Measurements from ENCODE around the gene RAD50.
"Not testable (repeated sequence)": the region's sequence is repeated elsewhere in the genome, so short reads cannot be mapped to it uniquely, and the experiment has no call there.

RAD50 gene

DNA sequence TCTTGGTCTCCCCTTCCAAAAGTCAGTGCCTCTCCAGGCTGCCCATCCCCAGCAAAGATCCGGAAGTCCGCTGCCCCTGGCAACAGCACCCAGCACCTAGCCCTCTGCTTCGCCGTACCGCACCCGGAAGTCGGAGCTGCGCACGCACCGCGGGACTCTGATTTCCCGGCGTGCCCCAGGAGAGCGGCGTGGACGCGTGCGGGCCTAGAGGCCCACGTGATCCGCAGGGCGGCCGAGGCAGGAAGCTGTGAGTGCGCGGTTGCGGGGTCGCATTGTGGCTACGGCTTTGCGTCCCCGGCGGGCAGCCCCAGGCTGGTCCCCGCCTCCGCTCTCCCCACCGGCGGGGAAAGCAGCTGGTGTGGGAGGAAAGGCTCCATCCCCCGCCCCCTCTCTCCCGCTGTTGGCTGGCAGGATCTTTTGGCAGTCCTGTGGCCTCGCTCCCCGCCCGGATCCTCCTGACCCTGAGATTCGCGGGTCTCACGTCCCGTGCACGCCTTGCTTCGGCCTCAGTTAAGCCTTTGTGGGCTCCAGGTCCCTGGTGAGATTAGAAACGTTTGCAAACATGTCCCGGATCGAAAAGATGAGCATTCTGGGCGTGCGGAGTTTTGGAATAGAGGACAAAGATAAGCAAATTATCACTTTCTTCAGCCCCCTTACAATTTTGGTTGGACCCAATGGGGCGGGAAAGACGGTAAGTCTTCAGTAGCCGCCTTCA lies at the start of gene RAD50:
Gene RAD50 (plus strand): TSS at position 215 of the 715 bp plus-strand sequence. CDS start 348 bp downstream, at position 563.
- DNase-seq, result peak; percentile 81 to 88 (median 88)

DNA sequence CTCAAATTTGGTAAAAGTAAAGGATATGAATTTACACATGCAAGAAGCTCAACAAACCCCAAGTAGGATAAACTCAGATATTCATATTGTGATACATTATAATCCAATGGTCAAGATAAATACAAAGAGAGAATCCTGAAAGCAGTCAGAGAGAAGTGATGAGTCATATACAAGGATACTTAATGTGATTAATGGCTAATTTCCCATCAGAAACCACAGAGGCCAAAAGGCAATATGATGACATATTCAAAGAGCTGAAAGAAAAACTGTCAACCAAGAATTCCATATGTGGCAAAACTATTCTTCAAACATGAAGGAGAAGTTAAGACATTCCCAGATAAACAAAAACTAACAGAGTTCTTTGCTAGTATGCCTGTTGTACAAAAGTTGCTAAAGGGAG lies 46.7 kb upstream of the RAD50 start:
- DNase-seq, result no peak

DNA sequence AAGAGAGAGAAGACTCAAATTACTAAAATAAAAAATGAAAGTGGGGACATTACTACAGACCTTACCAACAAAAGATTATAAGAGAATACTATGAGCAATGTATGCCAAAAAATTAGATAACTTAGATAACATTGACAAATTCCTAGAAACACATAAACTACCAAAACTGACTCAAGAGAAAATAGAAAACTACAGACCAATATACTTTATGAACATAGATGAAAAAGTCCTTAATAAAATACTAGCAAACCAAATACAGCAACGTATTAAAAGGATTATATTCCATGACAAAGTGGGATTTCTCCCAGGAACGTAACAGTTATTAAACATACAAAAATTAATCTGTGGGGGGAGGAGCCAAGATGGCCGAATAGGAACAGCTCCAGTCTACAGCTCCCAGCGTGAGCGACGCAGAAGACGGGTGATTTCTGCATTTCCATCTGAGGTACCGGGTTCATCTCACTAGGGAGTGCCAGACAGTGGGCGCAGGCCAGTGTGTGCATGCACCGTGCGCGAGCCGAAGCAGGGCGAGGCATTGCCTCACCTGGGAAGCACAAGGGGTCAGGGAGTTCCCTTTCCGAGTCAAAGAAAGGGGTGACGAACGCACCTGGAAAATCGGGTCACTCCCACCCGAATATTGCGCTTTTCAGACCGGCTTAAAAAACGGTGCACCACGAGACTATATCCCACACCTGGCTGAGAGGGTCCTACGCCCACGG lies 43.0 kb upstream of the RAD50 start:
- not testable (repeated sequence) for DNase-seq

DNA sequence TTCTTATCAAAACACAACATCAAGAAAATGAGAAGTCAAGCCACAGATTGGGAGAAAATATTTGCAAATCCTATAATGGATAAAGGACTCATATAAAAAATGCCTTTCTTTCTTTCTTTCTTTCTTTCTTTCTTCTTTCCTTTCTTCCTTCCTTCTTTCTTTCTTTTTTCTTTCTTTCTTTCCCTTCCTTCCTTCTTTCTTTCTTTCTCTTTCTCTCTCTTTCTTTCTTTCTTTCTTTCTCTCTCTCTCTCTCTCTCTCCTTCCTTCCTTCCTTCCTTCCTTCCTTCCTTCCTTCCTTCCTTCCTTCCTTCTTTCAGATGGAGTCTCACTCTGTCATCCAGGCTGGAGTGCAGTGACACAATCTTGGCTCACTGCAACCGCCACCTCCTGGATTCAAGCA lies 34.7 kb upstream of the RAD50 start:
- DNase-seq, result not testable (repeated sequence)

DNA sequence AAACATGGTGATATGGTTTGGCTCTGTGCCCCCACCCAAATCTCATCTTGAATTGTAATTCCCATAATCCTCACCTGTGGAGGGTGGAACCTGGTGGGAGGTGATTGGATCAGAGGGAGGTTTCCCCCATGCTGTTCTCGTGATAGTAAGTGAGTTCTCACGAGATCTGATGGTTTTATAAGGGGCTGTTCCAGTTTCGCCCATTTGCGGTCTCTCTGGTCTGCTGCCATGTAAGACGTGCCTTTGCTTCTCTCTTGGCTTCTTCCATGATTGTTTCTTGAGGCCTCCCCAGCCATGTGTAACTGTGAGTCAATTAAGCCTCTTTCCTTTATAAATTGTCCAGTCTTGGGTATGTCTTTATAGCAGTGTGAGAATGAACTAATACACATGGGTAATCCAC lies 31.9 kb upstream of the RAD50 start:
- not testable (repeated sequence) for DNase-seq

DNA sequence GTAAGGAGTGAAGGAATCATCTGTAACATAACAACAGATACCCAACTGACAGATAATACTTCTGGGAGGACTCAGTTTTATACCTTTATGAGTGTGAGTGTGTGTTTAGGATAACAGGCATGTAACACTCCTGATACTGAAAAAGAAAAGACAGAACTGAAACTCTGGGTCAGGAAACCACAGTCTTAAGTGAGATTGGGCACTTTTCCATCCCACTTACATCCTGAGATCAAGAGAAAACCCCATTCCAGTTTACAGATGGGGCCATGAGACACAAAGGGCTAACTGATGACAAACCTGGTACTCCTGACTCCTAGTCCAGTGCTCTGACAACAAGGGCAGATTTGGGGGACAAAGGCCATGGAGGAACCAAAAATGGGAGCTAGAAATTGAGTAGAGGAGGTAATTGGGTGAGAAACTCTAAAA lies 31.5 kb upstream of the RAD50 start:
- no peak for DNase-seq

DNA sequence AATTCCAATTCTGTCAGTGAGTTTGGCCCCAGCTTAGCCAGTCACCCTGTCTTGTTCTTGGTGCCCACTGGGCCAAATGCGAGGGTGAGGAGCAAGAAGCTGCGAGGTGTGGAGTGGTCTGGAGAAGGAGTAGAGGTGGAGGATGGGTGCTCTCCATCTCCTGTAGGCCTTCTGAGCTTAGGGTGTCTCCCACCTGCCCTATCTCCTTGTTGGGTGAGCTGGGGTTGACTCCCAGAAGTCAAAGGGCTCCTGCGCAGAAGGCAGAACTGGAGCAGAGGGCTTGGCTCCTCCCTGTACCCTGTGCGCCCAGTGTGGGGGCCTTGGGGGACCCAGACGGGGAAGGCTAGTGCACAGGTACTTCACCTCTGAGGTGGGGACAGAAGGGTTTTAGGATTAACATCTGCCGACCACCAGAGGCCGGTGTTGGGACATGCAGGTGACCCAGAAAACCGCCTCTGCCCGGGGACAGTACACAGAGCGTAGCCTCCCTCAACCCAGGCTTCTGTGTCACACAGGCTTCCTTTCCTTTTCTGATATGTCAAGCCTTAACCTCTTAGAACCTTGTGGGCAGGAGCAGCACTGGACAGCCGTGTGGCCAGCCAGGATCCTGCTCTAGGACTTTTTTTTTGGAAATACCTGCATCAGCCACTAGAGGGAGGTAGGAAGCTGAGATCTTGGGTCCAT lies 30.3 kb upstream of the RAD50 start:
- no peak for DNase-seq

DNA sequence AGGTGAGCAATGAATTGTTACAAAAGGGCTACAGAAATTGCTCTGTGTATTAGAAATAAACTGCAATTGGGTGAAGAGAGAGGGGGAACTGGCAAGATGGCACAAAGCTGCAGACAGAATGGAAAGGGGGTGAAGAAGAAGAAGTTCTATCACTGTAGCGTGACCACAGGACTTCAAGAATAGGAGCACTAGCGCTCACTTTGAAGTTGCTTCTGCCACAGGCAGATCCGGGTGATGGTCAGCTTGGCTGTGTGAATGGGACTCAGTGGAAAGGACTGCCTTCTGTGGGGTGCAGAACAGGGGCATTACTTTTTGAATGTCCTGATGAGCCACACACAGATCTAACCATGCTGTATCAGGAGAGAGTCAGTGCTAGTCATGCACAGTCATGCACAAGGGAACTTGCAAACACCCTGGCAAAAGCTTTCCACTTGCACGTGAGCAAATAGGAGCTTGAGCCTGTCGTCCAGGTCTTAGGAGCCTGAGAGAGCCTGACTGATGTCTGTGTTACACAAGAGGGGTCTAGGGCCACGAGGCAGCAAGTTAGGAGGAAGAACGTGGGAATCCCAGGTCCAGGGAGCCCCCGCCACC lies 29.7 kb upstream of the RAD50 start:
- no peak for DNase-seq

DNA sequence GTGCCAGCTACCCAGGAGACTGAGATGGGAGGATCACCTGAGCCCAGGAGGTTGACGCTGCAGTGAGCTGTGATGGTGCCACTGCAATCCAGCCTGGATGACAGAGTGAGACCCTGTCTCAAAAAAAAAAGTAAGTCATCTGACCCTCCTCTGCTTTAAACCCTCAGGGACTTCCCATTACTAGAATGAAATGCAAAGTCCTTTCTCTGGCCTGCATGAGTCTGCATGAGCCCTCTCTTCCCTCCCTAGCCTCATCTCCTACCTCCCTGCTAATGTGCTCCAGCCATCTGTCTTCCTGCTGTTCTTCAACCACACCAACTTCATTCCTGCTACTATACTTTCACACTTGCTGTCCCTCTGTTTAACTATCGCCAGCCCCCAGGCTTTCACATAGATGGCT lies 28.8 kb upstream of the RAD50 start:
- no peak for DNase-seq

DNA sequence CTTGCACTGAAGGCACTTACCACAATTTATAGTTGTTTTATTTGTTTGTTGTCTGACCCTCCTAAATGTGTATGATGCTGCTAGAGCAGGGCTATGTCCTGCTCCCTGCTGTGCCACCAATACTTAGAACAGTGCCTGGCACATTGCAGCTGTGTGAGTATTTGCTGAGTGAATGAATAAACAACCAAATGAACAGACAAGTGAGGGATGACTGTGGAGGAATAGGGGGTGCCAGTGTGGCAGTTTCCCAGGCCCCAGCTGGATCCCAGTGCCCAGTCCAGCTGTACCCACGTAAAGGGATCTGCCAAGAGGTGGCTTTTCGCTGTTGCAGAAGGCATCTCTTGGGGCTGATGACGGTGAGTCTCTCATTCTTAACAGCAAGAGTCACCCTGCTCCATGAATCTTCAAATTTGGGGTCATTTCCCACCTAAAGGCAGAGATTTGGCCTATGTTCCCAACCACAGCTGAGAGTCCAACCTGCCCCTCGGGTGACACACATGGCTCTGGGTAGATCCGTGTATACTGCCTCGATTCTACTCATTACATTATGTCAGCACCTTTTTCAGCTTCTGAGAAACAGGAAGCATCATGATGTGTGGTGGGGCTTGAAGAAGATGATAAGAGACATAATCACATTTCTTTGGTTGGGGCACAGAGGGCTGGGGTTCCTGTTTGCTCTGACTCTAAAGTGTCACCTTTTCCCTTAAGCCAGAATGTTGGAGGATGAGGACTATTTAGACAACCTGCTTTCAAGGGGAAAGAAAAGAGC lies 27.7 kb upstream of the RAD50 start:
- no peak for DNase-seq

DNA sequence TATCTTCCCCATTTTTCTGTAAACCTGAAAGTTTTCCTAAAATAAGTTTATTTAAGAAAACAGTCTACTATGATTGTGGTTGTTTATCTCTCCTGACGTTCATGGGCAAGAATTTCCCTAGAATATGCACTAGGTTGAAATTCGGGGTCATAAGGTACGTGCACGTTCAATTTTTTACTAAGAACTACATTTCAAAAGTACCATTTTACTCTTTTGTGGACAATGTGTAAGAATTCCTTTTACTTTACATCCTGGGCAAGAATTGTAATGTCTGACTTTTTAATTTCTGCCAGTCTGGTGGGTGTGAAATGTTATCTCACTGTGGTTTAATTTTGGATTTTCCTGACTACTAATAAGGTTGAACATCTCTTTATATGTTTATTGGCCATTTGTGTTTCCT lies 25.8 kb upstream of the RAD50 start:
- DNase-seq, result no peak

DNA sequence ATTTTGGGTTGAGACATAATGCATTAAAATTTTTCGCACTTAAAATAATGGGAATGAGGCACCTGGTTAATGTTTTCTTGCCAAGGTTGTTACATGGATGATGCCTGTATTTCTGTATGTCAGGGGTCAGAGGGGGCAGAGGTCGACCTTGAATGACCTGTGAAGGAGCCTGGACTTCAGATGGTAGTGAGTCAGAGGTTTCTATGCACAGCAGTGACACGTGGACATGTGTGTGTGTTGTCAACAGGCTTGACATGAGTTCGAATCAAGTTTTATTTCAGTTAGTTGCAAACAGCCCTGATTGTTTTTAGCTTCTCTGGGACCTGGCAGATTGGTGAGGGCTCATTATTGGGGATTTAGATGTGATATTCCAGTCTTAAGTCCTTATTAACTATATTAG lies 17.1 kb upstream of the RAD50 start:
- no peak for DNase-seq

DNA sequence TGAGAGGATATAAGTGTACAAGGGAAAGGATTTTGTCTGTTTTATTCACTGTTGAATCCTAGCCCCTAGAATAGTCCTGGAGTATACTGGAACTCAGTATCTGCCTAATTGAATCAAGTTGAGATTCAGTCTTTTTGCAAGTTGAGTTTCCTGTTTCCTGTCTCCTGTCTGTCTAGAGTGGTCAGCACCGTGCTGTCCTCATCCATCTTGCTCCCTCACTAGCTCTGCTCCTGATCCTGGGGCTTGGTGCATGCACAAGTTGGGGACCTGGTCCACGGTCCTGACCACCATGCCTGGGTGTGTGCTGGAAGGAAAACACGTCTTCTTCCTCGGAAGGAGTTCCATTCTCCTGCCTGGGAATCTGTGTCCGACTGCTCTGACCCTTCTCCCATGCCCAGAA lies 16.6 kb upstream of the RAD50 start:
- no peak for DNase-seq

DNA sequence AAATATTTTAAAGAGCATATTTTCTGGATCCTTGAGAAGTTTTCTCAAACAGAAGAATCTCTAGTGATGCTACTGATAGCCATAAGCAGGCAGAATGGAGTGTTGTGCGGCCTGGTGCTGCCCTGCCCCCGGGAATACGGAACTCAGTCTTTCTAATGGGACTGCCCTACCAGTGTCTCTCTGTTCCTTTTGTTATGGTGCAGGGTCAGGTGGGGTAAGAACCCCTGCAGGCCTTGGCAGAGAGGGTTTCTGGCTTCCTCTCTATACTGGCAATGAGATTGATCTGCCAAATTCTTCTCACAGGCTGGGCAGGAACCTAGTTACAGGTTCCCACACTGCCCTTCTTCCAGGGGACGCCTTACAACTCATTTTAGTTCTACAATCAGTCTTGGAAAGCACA lies 16.0 kb upstream of the RAD50 start:
- DNase-seq, result no peak

DNA sequence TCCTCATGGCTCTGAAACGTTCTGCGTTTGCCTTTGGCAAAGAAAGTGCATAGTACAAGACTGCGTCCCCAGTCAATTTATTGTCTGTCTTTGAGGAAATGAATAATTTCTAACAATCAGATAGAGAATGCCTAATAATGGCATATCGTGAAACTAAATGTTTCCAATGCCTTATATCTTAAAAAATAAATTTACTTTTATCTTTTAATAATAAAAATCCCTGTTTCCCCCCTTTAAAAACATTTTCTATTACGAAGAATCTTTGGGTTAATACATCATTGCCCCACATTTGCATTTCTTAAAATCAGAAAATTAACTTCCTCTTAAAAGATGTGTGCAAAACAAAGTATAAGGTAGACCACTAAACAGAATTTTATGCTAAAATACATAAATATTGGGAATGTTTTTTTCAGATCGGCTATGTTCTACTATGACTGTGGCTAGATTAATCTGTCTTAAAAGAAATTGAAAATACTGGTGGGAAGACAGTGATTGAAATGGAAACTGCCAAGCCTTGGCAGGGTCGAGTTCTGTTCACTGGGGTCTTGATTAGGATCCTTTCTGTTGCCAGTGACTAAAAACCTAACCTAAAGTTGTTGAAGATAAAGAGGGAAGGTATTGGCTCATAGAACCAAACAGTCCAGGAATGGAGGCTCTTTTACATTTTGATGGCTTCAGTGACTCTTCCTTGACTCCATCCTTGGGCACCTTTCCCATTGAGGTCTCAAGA lies 13.1 kb upstream of the RAD50 start, which contains the start of gene IL5:
Gene IL5 (minus strand): TSS at position 51 of the 730 bp plus-strand sequence. CDS start 44 bp downstream, at position 7.
- no peak for DNase-seq

DNA sequence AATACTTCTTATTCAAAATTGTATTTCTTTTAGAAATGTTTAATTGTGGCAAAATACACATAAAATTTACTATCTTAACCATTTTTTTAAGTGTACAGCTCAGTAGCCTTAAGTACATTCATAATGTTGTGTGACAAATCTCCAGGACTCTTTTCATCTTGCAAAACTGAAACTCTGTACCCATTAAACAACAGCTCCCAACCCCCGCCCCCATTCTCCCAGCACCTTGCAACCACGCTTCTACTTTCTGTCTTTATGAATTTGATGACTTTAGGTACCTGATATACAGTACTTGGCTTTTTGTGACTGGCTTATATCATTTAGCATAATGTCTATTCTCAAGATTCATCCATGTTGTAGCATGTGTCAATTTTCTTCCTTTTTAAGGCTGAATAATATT lies 10.7 kb upstream of the RAD50 start:
- DNase-seq, result no peak

DNA sequence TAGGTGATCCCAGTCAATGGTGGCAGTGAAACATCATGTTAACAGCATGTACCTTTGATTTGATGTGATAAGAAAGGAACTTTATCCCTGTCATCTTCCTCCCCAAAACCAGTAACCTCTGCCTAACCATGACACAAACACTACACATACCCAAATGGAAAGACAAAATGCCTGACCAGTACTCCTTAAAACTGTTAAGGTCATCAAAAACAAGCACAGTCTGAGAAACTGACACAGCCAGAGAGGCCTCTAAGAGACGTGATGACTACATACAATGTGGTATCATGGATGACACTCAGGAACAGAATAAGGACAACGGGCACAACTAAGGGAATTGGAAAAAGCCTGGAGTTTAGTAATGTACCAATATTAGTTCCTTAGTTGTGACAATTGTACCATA lies 9.5 kb upstream of the RAD50 start:
- DNase-seq, result no peak

DNA sequence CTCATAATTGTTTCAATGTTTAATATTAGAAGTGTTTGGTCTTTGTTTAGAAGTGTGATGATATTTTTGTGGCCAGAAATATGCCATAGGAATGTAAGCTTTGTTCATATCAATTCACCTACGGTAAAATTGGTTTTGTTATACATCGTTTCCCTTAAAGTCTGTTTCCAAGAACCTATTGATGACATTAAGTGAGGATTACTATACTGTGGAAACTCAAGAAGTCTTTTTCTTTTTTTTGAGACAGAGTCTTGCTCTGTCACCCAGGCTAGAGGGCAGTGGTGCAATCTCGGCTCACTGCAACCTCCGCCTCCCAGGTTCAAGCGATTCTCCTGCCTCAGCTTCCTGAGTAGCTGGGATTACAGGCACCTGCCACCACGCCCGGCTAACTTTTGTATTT lies 7.9 kb upstream of the RAD50 start:
- not testable (repeated sequence) for DNase-seq

DNA sequence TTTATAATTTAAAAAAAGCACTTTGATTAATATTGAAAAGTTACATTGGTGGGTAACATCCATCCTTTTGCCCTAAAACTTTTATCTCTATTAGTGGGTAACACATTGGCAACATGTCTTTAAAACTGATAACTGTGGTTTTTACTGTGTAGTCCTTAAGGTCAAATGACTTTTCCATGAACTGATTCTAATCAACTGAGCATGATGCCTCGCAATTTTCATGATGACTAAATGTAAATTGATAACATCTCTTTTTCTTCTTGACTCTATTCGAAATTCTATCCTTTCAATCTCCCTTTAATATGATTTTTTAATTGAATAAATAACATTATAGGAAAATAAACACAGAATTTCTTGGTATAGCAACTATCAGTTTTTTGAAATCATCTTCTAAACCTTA lies 7.2 kb upstream of the RAD50 start:
- DNase-seq, result no peak

DNA sequence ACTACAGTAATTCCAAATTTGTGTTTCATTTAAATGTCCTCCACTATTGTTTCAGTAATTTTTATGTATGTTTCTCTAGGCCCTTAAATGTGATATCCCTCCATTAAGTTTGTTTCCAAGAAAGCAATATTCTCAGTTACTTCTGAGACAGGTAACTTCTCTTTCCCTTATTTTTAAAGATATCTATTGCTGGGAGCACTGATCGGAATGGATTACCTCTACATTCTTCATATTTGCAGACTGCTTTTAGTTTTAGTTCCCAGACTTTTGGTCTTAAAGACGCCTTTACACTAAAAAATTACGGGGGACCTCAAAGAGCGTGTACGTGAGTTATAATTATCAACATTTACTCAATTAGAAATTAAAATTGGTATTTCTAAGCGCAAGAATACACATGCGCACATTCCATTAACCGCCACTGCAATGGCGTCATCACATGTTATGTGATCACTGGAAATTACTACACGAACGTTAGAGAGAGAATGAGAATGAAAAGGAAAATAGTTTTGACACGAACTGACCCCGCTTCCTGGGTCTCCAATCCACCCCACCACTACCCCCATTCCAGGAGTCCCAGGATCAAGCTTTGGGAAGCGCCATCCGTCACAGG lies 519 bp upstream of the RAD50 start:
- DNase-seq, result no peak

DNA sequence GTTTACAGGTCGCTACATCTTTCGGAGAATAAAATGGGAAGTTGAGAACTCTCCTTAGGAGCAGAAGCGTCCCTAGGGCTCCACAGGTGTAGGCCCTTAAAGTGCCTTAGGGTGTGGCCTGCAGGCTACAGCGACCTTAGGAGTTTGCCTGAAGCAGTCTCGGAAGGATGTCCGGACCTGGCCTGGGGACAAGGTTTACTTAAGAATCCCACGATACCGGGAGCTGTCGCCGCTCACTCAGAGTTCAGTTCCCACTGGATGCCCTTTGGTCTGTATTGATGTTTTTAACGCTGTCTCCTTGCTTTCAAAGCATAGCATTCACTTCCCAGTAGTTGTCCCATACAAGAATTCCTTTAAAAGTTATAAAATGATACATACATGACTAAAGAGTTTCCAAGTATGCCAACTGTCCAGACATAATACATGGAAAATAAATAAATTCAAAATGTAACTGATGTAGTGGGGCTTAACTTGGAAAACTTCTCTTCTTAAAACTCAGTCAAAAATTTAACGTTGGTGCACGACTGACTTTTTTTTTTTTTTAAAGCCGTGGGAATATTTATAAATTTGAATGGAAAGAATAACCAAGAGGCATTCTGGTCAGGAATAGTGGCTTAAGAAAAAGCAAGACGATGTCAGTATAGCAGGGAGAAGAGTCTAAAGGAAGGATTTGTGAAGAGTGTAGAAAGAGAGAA lies 848 bp downstream of the RAD50 start:
- DNase-seq, result peak in 1 of 4 experiments; percentile 10
